GM12865 (cell line): ENCODE results near the gene STC2.

Source experiments
- DNase-seq: peaks from one replicate; pipeline ENCODE4 v3.0.0; 2010; ENCODE audit warnings: low read depth
- H3K4me3 ChIP-seq: 2 replicates; pipeline ENCODE4 v1.5.1; 2011; ENCODE audit warnings: mild to moderate bottlenecking, low read depth, low read length, control low read depth
- TF ChIP-seq, protein P1 (sequence below): IDR thresholded peaks from 2 replicates; pipeline ENCODE4 v1.5.1; 2011; ENCODE audit warnings: low read length, control low read depth, low read depth, inconsistent platforms; ENCODE audit not compliant: insufficient read depth; ENCODE audit errors: missing control alignments

The STC2 gene

DNA sequence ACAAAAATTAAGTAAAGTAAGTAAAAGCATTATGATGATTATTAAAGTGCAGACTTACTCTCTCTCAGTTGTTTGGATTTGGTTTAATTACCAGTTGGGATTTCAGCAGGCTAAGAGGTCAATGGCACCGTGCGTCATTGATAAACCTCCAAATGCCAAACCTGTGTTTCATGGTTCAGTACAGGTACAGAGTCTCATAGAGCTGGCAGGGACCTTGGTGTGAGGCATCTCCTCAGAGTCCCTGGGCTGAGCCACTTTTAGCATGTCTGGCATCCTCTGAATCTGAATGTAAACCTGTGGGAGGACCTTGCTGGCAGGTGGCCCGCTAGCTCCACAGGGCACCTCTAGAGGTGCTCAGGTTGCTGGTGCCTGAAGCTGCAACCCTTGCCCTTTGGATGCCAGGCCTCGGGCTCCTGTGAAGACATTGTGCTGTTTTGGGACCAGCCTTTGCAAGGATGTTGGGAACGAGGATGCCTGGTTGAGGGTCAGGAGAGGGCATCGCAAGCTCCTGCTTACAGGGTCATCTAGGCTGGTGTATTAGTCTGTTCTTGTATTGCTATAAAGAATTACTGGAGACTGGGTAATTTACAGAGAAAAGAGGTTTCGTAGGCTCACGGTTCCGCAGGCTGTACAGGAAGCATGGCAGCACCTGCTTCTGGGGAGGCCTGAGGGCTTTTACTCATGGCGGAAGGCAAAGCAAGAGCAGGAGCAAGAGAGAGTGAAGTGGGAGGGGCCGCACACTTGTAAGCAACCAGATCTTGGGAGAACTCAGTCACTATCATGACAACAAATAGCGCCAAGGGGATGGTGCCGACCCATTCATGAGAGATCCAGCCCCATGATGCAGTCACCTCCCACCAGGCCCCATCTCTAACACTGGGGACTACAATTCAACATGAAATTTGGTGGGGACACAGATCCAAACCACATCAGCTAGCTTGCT is 14.9 kb upstream of the STC2 start:
- TF ChIP-seq, protein P1, sequence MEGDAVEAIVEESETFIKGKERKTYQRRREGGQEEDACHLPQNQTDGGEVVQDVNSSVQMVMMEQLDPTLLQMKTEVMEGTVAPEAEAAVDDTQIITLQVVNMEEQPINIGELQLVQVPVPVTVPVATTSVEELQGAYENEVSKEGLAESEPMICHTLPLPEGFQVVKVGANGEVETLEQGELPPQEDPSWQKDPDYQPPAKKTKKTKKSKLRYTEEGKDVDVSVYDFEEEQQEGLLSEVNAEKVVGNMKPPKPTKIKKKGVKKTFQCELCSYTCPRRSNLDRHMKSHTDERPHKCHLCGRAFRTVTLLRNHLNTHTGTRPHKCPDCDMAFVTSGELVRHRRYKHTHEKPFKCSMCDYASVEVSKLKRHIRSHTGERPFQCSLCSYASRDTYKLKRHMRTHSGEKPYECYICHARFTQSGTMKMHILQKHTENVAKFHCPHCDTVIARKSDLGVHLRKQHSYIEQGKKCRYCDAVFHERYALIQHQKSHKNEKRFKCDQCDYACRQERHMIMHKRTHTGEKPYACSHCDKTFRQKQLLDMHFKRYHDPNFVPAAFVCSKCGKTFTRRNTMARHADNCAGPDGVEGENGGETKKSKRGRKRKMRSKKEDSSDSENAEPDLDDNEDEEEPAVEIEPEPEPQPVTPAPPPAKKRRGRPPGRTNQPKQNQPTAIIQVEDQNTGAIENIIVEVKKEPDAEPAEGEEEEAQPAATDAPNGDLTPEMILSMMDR: no peak
- no peak overlapping the region for H3K4me3 ChIP-seq
- DNase-seq: no peak

DNA sequence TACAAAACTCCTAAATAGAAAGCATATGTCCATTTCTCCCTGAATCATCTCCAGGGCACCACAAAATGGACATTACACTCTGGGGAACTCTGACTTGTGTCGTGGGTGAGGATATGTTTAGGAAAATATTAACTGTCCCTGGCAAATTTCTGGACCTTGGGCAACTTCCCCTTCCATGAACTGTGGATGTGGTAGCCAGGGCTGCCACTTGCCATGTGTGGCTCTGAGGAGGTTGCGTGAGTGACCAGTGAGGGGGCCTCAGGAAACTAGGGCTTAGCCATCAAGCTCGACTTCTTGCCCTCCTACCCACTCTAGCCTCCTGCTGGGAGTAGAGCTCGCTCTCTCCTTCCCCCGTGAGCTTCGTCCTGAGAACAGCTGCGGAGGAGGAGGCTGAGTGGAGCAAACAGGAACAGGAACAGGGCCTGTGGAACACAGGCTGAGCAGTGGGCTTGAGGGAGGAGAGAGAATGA is 13.8 kb upstream of the STC2 start:
- no peak for DNase-seq
- TF ChIP-seq, protein P1: no peak
- no peak overlapping the region for H3K4me3 ChIP-seq

- TF ChIP-seq, protein P1: no peak
- peak; percentile 35 for DNase-seq
Observed at GRCh38 chr5:173340984-173341383, 12.8 kb upstream of the STC2 start.

GRCh38 chr5:173340451-173340850 is 12.2 kb upstream of the STC2 start:
- no peak for DNase-seq
- TF ChIP-seq, protein P1: no peak
- no peak overlapping the region for H3K4me3 ChIP-seq

More at GRCh38 chr5:173340984-173341383, 12.8 kb upstream of the STC2 start:
- no peak overlapping the region for H3K4me3 ChIP-seq

DNA sequence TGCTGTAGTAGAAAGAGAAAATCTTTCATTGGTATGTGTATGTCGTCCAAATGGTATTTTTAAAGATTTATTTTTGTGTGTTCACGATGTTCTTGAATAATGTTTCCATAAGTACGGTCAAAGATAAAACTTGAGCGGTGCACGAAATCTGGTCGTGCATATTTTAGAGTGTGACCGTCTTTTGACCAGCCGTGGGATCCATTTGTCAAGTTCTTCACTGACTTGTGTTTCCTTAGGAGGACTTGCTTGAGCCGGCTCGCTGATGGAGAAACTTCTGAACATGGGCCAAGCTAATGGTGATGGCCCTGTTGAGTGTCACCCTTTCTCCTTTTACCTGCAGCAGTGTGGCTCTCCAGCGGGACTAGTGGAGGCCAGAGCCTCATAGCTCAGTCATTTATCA is 11.1 kb upstream of the STC2 start:
- no peak overlapping the region for H3K4me3 ChIP-seq
- TF ChIP-seq, protein P1: no peak
- no peak for DNase-seq

GRCh38 chr5:173338380-173339015 is 10.3 kb upstream of the STC2 start:
- H3K4me3 ChIP-seq: no peak overlapping the region
- TF ChIP-seq, protein P1: no peak
- DNase-seq: no peak

GRCh38 chr5:173334808-173335207 is 6.6 kb upstream of the STC2 start:
- TF ChIP-seq, protein P1: no peak
- no peak overlapping the region for H3K4me3 ChIP-seq
- no peak for DNase-seq
